OCI-LY3 (cell line): ENCODE measurements around the gene ATPAF2.
"Not testable (repeated sequence)": the region's sequence is repeated elsewhere in the genome, so short reads cannot be mapped to it uniquely, and the experiment has no call there.

Source experiments
- H2AFZ ChIP-seq: fragments of 200-600, 300-600 bp; shearing (Covaris generic); 2 replicates; pipeline ENCODE4 v1.6.0; 2014; ENCODE audit warnings: antibody characterized with exemption, low read depth, low read length
- H3K27ac ChIP-seq: fragments of 200-600, 300-600 bp; sonication (generic); 2 replicates; pipeline ENCODE4 v1.5.1; 2014; ENCODE audit warnings: mild to moderate bottlenecking, low read length, moderate library complexity, mixed read lengths
- H3K27me3 ChIP-seq: fragments of 200-600, 300-600 bp; sonication (generic); 2 replicates; pipeline ENCODE4 v1.6.1; 2014; ENCODE audit warnings: low read depth, low read length, mixed read lengths
- H3K36me3 ChIP-seq: fragments of 200-600, 300-600 bp; sonication (generic); replicated peaks from 2 replicates; pipeline ENCODE3; 2014; ENCODE audit warnings: low read depth, low read length, mixed read lengths
- H3K4me1 ChIP-seq: fragments of 300-600, 200-600 bp; sonication (generic); 2 replicates; pipeline ENCODE4 v1.6.1; 2014; ENCODE audit warnings: low read length, mixed read lengths
- H3K4me2 ChIP-seq: fragments of 200-600, 300-600 bp; sonication (generic); 2 replicates; pipeline ENCODE4 v1.6.1; 2014; ENCODE audit warnings: low read length, mixed read lengths
- H3K4me3 ChIP-seq: fragments of 300-600, 200-600 bp; sonication (generic); 2 replicates; pipeline ENCODE4 v1.5.1; 2014; ENCODE audit warnings: antibody characterized with exemption, mild to moderate bottlenecking, low read length, moderate library complexity
- H3K79me2 ChIP-seq: fragments of 300-600, 200-600 bp; shearing (Covaris generic); 2 replicates; pipeline ENCODE4 v1.6.1; 2014; ENCODE audit warnings: mild to moderate bottlenecking, low read length, mixed read lengths
- H3K9ac ChIP-seq: fragments of 300-600, 200-600 bp; shearing (Covaris generic); 2 replicates; pipeline ENCODE4 v1.6.0; 2014; ENCODE audit warnings: mild to moderate bottlenecking, low read length, moderate library complexity
- H3K9me3 ChIP-seq: fragments of 200-600, 300-600 bp; shearing (Covaris generic); 2 replicates; pipeline ENCODE4 v1.6.1; 2014; ENCODE audit warnings: low read length, mixed read lengths; ENCODE audit not compliant: insufficient read depth
- H4K20me1 ChIP-seq: fragments of 200-600, 300-600 bp; sonication (generic); 2 replicates; pipeline ENCODE4 v1.6.1; 2016; ENCODE audit warnings: low read length, mixed read lengths; ENCODE audit not compliant: insufficient read depth
- CTCF ChIP-seq: fragments of 200-600, 300-600 bp; sonication (generic); IDR thresholded peaks from 2 replicates; pipeline ENCODE4 v1.5.1; 2014; ENCODE audit warnings: antibody characterized with exemption, low read length, low read depth
- EZH2phosphoT487 ChIP-seq: fragments of 200-600 bp; shearing (Covaris generic); IDR thresholded peaks from 2 replicates; pipeline ENCODE4 v1.6.1; 2018; ENCODE audit warnings: antibody characterized with exemption, mixed run types, low read depth

The ATPAF2 gene

GRCh38 chr17:18002171-18002570 is 36.8 kb downstream of the ATPAF2 start:
- no peak overlapping the region for H3K27ac ChIP-seq
- no peaks in the 10 kb centered on the region for H3K36me3 ChIP-seq
- H2AFZ ChIP-seq = no peak overlapping the region
- no peaks in the 10 kb centered on the region for H3K79me2 ChIP-seq
- TF ChIP-seq EZH2phosphoT487 (no peak), CTCF (no peak)
- H3K4me1 ChIP-seq = no peaks in the 10 kb centered on the region
- H3K9me3 ChIP-seq = no peaks in the 10 kb centered on the region
- H3K27me3 ChIP-seq = no peaks in the 10 kb centered on the region
- no peak overlapping the region for H3K4me2 ChIP-seq
- H3K9ac ChIP-seq = no peak overlapping the region
- no peak overlapping the region for H3K4me3 ChIP-seq
- no peaks in the 10 kb centered on the region for H4K20me1 ChIP-seq

- no peaks in the 10 kb centered on the region for H3K4me1 ChIP-seq
- no peaks in the 10 kb centered on the region for H3K79me2 ChIP-seq
- H3K9me3 ChIP-seq = no peaks in the 10 kb centered on the region
- no peak overlapping the region for H2AFZ ChIP-seq
- no peak overlapping the region for H3K4me2 ChIP-seq
- H3K9ac ChIP-seq = no peak overlapping the region
- no peaks in the 10 kb centered on the region for H4K20me1 ChIP-seq
- no peaks in the 10 kb centered on the region for H3K27me3 ChIP-seq
- no peak overlapping the region for H3K4me3 ChIP-seq
- H3K36me3 ChIP-seq = no peaks in the 10 kb centered on the region
- no peak overlapping the region for H3K27ac ChIP-seq
- TF ChIP-seq CTCF = no peak
- TF ChIP-seq EZH2phosphoT487 = no peak
These were observed 38.9 kb downstream of the ATPAF2 start for GRCh38 chr17:18000030-18000408.

- Histone ChIP-seq H3K9me3 (no peaks in the 10 kb centered on the region), H3K9ac (no peak overlapping the region)
These were observed 39.5 kb downstream of the ATPAF2 start for GRCh38 chr17:17999364-18000029.

GRCh38 chr17:17998934-17999333 is 40.0 kb downstream of the ATPAF2 start:
- Histone ChIP-seq H2AFZ (no peak overlapping the region), H3K4me3 (no peak overlapping the region), H3K27ac (no peak overlapping the region), H3K27me3 (no peaks in the 10 kb centered on the region), H4K20me1 (no peaks in the 10 kb centered on the region), H3K79me2 (no peaks in the 10 kb centered on the region), H3K9ac (no peak overlapping the region), H3K36me3 (no peaks in the 10 kb centered on the region), H3K9me3 (no peaks in the 10 kb centered on the region), H3K4me2 (no peak overlapping the region), H3K4me1 (no peaks in the 10 kb centered on the region)
- TF ChIP-seq CTCF (no peak), EZH2phosphoT487 (no peak)

More at GRCh38 chr17:17999364-18000029, 39.5 kb downstream of the ATPAF2 start:
- no peaks in the 10 kb centered on the region for H3K4me1 ChIP-seq
- no peaks in the 10 kb centered on the region for H4K20me1 ChIP-seq
- H3K27ac ChIP-seq = no peak overlapping the region
- no peak overlapping the region for H3K4me2 ChIP-seq
- H3K36me3 ChIP-seq = no peaks in the 10 kb centered on the region
- no peak overlapping the region for H3K4me3 ChIP-seq
- H3K79me2 ChIP-seq = no peaks in the 10 kb centered on the region
- TF ChIP-seq EZH2phosphoT487 (no peak), CTCF (no peak)
- no peaks in the 10 kb centered on the region for H3K27me3 ChIP-seq
- H2AFZ ChIP-seq = no peak overlapping the region

- H3K36me3 ChIP-seq, H3K9ac ChIP-seq, H3K4me3 ChIP-seq, H2AFZ ChIP-seq, H3K4me1 ChIP-seq, H3K79me2 ChIP-seq, H3K27me3 ChIP-seq, H3K9me3 ChIP-seq, H3K4me2 ChIP-seq, H4K20me1 ChIP-seq, H3K27ac ChIP-seq: not testable (repeated sequence)
These were observed 43.1 kb downstream of the ATPAF2 start for GRCh38 chr17:17995887-17996286.
